GM18520 (cell line): Measurements from ENCODE around the gene CYYR1.

Source experiments
- ATAC-seq: cut with Tn5 transposase; IDR thresholded peaks from one replicate; pipeline ENCODE4 v1.9.1; 2021; ENCODE audit not compliant: unreplicated experiment

Gene CYYR1

DNA sequence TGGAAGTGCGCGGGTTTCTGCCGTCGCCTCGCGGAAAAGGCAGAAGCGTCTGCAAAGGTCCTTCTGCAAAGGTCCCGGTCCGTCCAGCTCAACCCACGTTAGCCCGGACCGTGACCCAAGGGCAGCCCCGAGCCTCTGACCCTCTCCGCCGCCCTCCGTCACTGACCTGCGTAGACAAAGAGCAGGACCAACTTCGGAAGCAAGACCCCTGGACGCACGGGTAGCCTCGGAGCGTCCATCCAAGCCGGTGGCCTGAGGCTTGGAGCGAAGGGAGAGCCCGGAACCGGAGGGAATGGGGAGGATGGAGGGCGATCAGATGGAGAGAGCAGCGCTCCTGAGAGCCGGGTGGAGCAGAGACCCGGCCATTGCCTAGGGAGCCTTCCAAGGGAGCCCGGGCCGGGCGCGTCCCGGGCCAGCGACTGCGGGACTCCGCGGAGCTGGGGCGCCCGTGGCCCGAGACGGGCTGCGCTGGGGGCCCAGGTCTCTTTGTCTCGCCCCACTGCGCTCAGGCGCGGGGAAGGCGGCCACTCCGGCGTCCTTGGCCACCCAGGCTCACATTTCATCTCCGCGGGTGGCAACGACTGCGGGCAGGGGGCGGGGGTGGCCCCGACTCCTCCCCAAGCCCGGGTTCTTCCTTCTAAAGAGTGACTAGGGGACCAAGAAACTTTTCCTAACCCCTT, at the start of gene CYYR1:
TSS of gene CYYR1 (minus strand) at position 585 of the 680 bp plus-strand sequence. CDS start at position 239, 346 bp downstream.
- no peak for ATAC-seq

DNA sequence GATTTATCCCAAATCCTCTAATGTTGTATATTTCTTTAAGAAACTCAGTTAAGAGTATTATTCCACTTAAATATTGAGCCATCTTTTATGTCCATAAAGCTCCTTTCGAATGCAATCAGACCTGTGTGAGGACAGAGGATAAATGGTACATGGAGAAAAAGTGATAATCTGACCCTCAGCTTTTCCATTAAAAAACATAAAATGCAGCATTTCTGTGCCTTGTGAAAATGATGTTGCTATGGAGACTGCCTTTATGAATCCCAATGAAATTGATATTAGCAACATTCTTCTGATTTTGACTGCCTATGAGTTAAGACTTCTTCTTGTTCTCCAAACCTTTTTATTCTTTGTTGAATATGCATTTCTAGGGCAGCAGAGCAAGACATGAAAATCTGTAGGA, 44.1 kb upstream of the CYYR1 start:
- no peak for ATAC-seq

DNA sequence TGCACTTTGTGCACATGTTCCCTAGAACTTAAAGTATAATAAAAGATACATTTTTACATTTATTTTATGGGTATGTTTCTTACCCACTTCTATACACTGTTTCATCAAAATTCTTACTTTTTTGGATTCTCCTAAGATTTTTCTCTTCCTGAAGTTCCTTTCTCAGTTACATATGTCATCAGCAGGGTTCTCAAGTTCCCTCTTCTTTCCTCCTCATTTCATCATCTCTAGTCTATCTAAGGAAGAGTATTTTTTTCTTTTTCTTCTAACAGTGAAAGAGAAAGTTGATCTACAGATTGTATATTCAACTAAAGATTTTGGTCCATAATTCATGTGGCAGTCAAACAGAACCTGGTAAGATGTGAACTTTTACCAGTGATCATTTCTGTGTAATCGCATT, 41.2 kb upstream of the CYYR1 start:
- no peak for ATAC-seq

DNA sequence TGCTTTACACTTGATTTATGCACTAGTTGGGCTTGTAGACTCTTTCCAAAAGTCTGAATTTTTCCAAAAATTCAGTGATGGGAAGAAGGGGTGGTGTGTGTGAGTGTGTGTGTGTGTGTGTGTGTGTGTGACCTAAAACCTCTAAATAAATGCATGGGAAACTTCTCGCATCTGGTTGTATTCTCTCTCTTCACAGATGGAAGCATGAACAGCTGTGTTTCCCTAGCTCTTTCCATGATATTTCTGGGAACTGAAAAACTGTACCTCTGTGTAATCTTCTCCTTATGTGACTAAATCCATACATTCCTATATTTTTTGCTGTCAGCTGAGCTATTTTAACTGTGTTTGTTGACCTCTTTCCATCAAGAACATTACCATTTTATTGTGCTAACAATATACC, 26.2 kb upstream of the CYYR1 start:
- ATAC-seq, result no peak

DNA sequence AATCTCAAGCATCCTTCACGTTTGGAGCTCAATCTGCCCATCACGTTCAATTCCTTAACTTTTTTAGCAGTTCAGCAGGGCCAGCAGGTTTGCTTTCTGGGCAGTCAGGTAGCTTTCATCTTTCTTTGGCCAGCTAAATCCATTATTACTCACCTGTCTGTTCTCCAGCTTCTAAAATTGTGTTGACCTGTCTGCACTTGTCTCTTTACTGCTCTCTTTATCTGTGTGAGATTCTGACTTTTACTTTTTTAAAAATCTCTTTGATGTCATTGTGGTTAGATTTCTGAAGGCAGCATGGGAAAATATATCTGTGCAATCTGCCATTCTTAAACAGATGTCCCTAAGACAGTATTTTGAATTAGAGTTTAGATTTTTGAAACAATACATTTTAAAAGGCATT, 24.9 kb upstream of the CYYR1 start:
- ATAC-seq, result no peak

DNA sequence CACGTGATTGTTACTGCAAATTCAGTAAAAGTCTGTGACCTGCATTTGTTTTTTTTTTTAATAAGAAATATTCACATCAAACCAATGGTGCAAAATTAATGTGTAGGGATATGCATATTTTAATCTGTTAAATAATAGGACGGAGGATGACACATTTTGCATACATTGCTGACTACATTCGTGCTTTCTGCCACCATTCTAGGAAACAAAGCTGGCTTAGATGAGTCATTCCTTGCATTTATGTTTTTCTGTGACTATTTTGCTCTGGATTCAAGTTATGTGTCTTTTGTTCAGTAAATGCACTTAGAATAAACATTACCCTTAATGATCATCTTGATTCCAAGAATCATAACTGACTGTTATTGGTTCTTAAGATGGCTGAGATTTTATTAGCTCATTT, 23.9 kb upstream of the CYYR1 start:
- ATAC-seq, result no peak

DNA sequence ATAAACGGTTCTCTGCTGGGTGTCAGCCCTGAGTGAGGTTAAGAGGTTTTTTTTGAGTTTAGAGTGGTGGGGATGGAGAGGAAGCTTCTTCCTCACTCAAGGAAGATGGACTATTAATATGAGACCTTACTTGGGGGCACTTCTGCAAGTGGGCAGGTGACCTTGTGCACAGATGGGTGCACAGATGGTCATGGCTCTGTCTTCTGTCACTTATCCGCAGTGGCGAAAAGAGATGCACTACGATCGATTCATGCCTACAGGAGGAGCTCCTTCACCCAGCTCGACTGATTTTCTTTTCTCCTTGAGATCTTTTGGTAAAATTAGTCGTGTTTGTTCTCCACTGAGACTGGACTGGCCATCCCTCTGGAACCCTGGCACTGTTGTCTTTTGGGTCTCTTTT, 22.9 kb upstream of the CYYR1 start:
- ATAC-seq, result no peak

DNA sequence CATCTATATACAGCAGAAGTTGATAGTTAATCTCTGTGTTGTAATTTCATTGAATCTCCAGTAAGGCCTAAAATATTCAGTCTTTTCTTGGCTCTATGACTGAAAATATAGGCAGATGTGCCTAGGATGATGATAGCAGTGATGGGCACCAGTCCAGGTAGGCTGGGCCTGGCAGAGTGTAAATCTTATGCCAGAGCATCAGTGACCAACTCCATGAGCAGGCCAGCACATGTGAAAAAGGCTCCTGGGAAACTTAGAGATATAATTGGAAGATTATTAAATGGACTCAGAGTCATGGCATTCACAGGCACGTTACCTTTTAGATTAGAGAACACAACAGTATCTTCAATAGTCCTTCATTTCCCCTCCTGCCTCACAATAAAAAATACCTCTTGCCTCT, 20.7 kb upstream of the CYYR1 start:
- no peak for ATAC-seq

DNA sequence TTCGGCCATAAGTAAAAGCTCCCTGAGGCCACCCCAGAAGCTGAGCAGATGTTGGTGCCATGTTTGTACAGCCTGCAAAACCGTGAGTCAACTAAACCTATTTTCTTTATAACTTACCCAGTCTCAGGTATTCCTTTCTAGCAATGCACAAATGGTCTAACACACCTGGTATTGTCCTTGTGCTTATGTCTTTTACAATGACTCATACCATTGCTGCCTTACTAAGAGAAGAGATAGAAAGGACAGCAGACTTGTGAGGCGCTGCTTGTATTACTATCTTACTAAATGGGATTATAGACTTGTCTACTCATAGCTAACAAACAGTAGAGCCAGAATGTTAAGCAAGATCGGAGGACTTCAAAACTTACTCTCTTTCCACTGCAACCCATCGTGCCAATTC, 18.5 kb upstream of the CYYR1 start:
- no peak for ATAC-seq

DNA sequence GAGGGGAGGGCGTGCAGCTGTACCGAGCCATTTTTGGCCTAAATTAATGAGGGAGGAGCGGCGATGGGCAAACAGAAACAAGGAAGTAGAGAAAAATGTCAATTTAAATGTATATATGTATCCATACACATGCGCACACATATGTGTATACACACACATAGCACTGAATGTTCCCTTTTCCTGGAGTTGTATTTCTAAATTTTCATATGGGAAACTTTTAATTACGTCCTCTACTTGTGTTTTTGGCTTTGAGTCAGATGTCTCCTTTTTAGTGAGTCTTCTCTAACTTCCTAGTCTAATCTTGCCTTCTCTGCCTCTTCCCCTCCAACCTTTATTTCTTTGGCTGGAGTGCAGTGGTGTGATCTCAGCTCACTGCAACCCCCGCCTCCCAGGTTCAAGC, 15.4 kb upstream of the CYYR1 start:
- no peak for ATAC-seq

DNA sequence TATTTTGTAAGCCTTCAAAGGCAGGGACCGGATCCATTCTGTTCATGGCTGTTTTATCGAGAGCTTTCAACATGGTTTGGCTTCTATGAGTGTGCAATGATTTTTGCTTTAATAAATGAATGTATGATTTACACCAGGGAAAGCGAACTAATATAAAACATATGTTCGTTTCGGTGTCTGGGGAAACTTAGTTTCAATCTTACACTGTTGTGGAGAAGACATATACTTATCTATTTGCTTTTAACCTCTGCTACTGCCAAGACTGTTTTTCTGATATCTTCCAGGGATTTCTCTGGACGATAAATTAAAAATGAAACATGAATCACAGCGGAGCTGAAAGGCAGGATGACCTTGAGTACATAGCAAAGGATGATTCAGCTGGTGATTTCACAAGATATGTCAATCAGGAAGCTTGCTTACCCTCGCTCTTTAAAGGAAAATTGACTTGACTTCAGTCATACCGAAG, 14.7 kb upstream of the CYYR1 start:
- no peak for ATAC-seq

DNA sequence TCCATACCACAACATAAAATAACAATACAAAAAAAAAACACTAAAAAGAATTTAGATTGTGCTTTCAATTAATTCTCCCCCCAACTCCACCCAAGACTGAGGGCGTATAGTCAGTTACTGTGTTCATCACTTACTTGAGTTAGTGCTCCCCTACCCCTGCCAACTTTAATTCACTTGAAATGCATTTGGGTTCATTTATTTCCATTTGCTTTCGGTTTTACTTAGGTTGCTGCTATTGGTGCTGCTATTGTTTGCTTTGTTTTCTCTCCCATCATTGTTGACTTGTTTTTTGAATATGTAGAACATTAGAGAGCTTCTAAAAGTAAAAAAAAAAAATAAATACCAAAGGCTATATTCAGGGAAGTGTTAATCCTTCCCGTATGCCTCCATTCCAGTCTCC, 10.7 kb upstream of the CYYR1 start:
- ATAC-seq, result no peak

DNA sequence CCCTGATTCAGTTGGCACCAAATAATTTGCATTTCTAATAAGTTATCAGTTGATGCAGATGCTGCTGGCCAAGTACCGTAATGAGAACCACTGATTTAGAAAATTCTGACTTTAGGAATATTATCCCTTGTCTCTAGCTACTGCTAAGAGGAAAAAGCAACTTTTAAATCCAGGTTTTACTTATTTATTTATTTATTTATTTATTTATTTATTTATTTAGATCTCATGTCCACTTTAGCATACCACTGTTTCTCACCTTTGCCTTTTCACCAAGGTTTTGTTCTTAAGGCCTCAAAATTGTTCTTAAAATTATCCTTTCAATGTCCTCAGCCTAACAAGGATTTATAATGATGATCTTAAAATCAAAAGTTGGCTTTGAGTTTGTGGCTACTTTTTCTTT, 8.7 kb upstream of the CYYR1 start:
- no peak for ATAC-seq

DNA sequence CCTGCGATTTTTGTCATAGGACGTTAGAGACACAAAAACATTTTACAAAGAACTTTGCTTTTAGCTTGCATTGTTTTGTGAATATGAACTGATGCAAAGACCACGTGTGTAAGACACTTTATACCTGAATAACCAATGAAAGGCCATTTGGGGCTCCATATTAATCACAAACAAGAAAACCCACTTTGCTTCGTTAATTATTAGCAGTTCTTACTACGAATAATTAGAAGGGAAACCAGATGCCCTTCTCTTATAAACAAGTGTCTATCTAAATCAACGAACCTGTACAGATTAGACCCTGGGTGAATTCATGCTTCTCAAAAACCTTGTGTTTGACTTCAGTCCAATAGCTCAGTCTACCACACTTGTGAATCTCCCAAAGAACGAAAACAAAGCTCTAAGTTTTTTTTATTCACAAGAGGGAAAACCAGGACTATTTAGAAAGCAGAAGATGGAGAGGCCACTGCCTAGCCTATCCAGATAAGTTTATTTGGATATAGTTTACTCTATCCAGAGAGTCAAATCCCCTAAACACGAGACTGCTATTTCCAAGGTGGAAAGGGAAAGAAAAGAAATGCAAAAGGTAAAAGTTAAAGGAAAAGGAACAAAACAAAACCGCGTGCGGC, 897 bp downstream of the CYYR1 start:
- ATAC-seq, result no peak

DNA sequence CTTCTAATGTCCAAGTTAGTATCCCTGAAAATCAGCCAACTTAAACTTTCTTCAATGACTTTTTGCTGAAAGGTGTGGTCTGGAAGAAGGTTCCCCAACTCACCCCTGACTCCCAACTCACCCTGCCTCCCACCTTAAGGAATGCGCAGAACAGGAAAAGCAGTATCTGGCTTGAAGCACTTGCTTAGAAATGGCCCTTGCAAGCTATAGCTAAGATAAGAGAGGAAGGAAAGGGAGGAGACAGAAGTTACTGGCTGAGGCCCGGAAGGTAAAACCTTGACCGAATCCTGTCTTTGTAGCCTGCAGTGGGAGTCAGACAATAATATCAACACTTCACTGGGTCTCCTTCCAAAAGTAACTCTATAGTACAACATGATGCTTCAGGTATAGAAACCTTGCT, 2.9 kb downstream of the CYYR1 start:
- ATAC-seq, result no peak

DNA sequence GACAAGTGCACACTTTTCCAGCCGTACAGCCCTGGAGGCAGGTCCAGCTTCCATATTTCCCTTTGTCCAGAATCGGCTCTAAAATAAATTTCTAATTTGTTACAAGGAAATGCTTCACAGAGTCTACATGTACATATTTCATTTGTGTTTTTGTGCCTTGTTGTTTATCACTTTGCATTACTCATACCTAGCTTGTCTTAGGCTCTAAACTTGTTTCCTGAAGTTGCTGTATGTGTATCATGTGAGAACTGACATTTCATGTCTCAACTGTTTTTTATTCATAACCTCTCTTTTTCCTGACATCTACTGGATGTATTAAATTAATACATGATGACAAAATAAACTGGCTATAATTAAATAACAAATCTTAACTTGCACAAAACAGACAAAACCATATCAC, 7.5 kb downstream of the CYYR1 start:
- ATAC-seq, result no peak

DNA sequence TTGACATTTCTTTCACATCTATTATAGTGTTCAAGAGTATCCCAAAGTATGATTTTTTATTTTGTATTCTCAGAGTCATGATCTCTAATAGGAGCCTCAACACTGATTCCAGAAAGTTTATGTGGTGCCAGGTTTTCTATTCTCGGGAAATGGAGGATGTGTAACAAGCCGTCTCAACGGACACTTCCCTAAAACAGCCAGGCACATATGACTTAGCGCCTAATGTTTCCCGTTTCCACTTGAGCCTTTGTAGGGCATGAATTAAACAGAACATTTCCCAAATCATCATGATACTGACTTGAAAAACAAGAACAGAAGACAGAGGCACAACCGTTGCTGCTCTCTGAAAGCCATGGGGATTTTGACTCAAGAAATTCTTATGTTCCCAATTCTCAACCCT, 8.0 kb downstream of the CYYR1 start:
- ATAC-seq, result no peak

DNA sequence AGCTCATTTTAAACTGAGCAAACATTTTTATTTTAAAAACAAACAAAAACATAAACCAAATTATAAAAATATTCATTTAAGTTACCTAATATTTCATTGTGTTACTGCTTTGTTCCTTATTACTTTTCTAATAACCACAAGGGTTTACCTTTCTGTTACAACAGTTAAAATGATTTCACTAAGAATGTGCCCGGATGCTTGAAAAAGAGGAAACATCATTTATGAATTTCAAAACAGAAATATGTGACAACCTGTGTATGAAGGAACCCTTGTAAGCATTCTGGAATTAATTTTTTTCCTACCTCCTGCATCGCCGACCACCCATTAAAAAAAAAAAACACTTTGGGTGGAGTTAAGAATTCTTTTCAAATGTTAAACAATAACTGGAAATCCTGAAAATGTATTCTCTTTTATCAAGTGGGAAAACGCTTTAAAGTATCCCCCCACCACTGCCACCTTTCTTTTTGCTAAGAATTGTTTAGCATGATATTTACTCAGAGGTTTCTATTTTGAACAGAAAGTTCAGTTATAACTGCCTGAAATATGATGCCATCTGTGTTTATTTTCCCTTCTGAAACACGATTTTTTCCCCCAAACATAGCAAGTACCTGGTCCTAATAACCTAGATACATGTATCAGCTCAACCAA, 9.1 kb downstream of the CYYR1 start:
- ATAC-seq, result no peak

DNA sequence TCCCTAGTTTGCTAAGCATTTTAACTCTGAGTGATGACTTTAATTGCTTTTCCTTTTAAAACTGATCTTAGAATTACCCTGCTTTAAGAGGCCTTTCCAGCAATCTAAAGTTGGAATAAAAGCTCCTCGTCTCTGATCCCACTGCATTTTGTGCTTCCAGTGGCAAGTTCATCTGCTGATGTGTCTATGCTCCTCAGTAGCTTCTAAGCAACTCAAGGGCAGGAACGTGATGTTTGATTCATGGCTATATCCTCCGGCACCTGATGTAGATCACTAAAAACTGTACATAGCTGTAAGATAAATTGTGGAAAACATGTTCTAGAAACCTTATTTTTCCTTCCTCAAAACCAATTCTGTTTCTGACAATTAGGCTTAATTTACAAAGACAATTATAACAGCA, 12.5 kb downstream of the CYYR1 start:
- no peak for ATAC-seq

DNA sequence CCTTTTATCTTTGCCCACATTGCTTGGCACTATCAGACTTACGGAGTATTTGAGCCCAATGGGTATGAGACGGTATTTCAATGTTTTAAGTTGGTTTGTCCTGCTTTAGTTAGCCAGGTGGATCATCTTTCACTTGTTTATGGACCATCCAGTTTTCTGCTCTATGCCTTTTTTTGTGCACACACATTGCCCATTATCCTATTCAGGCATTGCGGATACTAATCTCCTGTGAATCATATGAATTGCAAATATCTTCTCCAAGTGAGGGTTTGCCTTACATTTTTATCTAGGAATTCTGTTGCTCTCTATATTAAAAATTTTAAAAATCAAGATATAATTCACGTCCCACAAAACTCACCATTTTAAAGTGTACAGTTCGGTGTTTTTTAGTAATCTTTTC, 14.0 kb downstream of the CYYR1 start:
- no peak for ATAC-seq

DNA sequence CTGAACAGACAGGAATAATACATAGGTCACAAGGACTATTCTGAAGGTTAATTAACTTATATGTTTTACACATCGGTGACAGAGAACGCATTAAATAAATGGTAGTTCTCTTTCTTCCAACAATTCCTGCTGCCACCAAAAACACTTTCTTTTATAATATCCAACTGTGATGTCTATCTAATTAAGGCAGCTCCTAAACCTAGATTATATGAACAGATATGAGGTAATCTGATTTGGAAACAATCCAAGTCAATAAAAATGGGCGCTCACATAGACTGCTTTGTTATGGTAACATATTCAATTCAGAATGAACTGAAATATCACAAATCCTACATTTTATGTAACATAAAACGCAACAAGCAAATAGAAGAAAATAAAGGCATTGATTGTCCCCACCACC, 16.0 kb downstream of the CYYR1 start:
- ATAC-seq, result no peak

DNA sequence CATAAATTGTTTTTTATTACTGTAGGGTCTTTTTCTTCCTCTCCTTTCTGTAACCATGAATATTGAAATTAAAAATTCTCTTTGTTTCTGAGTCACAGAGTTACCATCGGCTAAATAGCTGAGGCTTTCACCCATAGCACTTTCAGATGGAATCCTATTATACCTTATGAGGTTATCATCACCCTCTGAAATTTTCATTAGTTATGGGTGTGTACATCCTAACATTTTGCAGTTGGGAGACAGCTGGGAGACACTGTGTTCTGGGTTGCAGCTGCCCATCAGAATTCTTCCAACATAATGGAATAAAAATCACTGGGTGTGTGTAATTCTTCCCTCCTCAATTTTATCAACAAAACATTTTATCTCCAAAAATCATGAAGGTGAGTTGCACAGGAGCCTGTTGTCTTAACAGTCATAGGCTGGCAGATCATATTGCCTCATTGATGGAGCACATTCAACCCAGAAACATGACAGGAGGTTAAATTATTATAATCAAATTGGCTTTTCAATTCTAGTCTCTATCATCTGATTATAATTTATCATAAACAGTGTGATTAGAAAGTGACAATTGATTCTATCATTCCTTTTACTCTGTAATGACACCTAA, 17.4 kb downstream of the CYYR1 start:
- ATAC-seq, result no peak
